GM12874 (cell line): Measurements from ENCODE around the gene RPE65.

Experiments used
- TF ChIP-seq, protein P1 (sequence below): IDR thresholded peaks from 2 replicates; pipeline ENCODE4 v1.5.1; 2011; ENCODE audit warnings: low read depth, mild to moderate bottlenecking, control low read depth, low read length, moderate library complexity; ENCODE audit not compliant: insufficient read depth

Gene RPE65

DNA sequence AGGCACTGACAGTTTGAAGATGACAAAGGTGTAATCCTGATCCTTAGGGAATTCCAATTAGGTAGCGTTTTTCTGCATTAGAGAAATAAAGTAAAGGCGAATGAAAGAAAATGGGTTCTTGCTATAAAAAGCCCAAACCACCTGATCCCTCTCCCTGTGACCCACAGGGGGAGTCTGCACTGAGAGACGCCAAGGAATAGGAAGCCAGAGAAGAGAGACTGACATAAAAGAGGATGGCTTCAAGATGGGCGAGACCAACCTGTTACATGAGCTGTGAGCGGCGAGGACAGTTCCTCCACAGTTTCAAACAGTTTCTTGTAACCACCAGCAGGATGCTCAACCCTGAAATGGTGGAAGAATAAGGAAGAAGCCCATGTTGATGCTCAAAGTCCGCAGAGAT lies 1.4 kb downstream of the RPE65 start:
- TF ChIP-seq, protein P1, sequence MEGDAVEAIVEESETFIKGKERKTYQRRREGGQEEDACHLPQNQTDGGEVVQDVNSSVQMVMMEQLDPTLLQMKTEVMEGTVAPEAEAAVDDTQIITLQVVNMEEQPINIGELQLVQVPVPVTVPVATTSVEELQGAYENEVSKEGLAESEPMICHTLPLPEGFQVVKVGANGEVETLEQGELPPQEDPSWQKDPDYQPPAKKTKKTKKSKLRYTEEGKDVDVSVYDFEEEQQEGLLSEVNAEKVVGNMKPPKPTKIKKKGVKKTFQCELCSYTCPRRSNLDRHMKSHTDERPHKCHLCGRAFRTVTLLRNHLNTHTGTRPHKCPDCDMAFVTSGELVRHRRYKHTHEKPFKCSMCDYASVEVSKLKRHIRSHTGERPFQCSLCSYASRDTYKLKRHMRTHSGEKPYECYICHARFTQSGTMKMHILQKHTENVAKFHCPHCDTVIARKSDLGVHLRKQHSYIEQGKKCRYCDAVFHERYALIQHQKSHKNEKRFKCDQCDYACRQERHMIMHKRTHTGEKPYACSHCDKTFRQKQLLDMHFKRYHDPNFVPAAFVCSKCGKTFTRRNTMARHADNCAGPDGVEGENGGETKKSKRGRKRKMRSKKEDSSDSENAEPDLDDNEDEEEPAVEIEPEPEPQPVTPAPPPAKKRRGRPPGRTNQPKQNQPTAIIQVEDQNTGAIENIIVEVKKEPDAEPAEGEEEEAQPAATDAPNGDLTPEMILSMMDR, result no peak

DNA sequence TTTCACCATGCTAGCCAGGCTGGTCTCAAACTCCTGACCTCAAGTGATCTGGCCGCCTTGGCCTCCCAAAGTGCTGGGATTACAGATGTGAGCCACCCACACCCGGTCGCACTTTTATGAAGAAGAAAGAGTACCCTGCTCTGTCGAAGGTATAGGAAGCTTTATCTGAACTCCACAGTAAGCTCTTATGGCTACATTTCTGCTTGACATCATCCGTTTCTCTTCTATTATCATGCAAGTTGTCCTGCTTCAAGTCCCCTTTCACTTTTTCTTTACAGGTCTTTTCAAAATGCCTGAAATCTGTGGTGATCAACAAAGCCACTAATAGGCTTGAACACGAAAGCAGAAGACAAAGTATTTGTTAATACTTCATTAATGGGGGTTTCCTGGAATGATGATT lies 4.0 kb downstream of the RPE65 start:
- TF ChIP-seq, protein P1, result no peak

DNA sequence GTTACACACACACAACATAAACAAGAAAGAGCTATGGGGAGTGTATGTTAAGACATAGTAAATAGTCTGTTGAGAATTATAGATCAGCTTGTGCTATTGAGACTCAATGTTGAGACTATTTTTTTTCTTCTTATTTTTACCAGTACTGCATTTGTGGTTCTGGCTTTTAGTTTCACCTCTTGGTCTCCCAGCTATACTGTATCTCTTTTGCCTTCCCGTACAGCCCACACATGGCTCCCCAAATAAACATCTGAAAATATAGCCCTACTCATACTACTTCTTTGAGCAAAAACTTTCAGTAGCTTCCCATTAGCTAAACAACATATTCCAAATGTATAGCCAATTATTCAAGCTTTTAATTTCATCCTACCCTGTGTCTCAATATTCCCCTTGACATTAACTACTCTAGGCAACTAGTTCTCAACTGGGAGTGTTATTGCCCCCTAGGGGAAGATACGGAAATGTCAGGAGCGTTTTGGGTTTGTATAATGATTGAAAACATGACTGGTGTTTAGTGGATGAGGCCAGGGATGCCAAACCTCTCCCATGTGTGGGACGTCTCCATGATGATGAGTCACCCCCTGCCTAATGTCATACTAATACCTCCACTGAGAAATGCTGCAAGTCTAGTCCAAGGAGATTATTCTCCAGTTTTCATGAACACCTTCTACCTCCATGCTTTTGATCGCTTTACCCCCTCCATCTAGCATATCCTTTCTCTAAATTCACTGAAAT lies 6.8 kb downstream of the RPE65 start:
- TF ChIP-seq, protein P1, result peak; percentile 65; the same call in 1 of the 2 replicates

DNA sequence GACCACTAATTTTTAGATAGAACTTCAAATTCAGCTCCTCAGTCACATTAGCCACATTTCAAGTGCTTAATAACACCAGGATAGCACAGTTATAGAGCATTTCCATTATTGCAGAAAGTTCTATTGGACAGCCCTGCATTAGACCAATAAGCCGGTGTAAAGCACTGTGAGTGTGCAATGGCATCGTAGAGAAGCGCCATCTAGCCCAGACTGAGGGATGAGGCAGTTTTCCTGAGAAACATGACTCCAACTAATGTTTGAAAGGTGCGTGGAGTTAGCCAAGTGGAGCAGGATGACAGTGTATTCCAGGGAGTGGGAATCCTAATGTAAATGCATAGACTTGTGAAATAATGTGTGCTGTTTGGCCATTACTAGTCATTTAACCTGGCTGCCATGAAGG lies 7.7 kb downstream of the RPE65 start:
- TF ChIP-seq, protein P1, result no peak

DNA sequence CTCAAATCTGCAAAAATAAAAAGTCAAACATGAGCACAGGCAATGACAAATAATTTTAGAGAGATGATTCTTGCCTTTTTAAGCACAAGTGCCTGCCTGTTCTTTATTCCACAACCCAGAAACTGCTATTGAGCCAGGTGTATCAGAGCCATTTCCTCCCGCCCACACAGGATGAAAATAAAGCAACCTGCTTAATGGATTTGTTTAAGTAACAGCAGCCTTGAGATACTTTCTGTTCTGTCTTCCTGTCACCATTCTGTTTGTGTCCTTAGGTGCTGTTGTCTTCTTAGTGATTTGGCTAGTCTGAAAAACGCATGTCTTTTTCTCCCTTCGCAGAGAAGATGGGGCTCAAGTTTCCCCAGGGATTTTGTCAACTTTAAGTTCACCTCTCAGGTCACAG lies 11.4 kb downstream of the RPE65 start:
- TF ChIP-seq, protein P1, result no peak

DNA sequence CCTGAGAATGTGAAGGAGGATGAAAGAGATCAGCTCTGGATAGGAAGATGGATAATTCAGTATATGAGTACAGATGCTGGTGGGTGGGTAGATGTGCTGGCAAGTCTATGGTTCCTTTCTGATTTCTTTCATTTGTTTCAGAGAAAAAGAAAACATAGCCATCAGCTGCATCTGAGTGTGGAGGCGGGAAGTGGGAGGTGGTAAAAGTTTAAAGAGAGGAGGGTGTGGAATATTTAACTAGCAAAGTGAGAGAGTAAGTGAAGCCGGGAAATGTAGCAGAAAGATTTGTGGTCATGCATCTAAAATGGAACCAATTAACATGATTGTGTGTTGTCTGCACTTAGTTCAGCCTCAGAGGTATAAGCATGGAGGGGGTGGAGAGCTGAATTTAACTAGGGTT lies 16.4 kb downstream of the RPE65 start:
- TF ChIP-seq, protein P1, result no peak

DNA sequence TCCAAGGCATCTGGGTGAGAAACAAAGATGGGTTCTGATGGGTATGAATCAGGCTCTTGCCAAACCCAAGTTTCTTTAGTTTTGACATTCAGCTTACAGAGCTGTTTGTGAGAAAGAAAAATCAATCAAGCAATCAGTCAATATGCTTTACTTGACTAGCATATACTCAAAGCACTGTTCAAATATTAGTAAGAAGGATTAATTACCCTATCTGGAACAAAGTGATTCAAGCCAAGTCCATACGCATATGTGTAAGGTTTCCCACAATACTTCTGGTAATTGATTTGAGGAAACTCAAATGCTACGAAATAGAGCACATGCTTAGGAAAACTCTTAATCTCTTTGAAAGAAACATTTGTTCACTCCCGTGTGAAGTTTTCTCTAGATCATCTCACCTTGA lies 18.7 kb downstream of the RPE65 start:
- TF ChIP-seq, protein P1, result no peak
